Activated effector memory CD4-positive, alpha-beta T cell treated with anti-CD3 and anti-CD28 coated beads, Interleukin-2, amount 50 U/mL, for 16 hours (primary cell): ENCODE measurements around the gene ZNF43.
"Not testable (repeated sequence)": the region's sequence is repeated elsewhere in the genome, so short reads cannot be mapped to it uniquely, and the experiment has no call there.

ENCODE experiments used
- DNase-seq: peaks from one replicate; pipeline ENCODE4 v3.0.0-alpha.2; 2020

The ZNF43 gene

GRCh38 chr19:21835810-21836444 is at the start of gene ZNF43:
TSS of gene ZNF43 (minus strand) at chr19:21836182. CDS start at chr19:21836038, 144 bp downstream.
- peak; percentile 97 for DNase-seq

GRCh38 chr19:21885516-21885915 is 49.5 kb upstream of the ZNF43 start:
- DNase-seq: not testable (repeated sequence)

DNA sequence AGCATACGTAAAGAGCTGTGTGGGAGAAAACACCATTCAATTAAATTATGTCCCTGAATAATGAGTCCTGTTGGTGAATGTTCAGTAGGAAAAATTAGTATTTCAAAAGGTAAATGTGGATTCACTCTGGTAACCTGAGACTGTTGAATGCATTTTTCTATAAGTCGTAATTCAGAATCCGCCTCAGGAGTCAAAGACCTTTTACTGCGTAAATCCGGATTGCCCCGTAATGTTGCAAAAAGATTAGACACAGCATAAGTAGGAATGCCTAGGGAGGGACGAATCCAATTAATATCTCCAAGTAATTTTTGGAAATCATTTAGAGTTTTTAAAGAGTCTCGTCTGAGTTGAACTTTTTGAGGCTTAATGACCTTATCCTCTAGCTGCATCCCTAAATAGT is 48.8 kb upstream of the ZNF43 start:
- not testable (repeated sequence) for DNase-seq

- no peak for DNase-seq
Measured at GRCh38 chr19:21883516-21883915, 47.5 kb upstream of the ZNF43 start.

- peak; percentile 65 for DNase-seq
Measured at GRCh38 chr19:21880761-21881160, 44.8 kb upstream of the ZNF43 start.

- DNase-seq: no peak
Measured at GRCh38 chr19:21878646-21879045, 42.7 kb upstream of the ZNF43 start.

DNA sequence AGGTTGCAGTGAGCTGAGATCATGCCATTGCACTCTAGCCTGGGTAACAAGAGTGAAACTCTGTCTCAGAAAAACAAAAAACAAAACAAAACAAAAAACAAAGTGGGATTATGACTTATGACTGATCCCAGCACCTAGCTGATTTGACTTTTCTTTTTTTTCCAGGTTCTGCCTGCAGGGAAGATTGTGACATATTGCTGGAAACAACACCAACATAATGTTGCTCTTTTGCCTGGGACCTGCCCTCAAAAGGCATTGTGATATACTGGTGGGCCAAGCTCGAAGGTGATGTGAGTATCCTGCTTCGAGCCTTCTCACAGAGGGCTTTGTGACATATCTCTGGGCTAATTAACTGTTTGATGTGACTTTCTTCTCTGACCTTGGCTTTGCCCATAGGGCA is 42.0 kb upstream of the ZNF43 start:
- DNase-seq: no peak

- DNase-seq: not testable (repeated sequence)
Measured at GRCh38 chr19:21876608-21877007, 40.6 kb upstream of the ZNF43 start.

DNA sequence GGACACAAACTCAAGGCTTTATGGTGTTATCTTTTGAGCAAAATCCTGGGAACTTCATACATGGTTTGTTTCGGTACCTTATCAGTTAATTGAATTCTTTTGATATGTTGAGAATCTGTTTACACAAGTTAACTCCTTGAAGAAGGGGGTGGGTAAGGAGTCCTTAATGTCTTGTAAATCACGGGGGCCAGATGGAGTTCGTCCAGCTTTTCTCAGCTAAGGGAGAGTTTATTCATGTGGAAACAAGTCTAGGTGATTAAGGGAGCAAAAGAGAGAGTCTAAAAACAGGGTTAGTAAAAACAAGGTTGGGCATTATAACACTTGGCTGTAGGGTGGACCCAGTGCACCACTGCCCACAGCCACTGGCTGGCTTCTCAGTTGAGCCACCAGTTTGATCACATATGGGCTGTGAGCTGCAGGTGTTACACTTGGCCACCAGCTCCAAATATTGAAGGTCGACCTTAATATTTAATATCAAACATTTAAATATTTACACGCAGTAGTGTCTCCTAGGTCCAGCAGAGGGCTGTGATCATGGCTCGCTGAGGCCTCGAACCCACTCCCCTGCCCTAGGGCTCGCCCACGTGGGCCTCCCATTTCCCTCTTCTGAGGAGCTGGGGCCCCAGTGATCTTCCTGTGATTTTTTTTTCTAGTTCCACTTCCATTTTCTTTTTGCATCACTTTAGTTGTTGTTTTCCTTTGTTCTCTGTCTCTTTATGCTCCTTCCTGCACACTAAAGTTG is 21.0 kb upstream of the ZNF43 start:
- DNase-seq: no peak

DNA sequence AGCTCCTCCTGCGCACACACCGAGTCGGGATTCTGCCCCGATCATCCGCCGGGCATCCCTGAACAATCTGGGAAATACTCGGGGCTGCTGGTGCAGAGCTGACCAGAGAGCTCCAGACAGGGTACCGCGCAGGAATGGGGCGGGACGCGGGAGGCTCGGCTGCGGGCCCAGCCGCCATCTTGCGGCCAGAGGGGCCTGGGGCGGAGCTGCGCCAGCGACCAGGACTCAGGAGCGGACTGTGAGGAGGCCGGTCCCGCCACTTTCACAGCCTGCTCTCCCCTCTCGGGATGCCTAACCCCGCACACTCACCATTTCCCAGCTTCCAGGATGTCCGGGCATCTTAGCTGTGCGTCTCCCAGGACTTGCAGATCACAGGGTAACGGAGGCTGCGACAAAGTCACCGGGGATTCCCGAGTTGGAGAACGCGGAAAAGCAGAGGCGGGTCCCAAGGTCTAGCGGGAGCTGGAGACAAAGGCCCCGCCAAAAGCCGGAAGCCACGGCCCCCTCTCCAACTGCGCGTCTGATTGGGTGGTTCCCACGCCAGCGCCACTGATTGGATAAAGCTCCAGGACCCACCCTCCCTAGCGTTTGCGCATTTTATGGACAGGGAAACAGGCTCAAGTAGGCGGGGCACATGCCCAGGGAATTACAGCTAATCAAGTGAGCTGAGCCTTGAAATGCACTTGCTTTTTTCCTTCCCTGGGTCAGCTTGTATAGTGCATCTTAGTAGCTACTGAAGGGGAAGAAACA is 15.8 kb upstream of the ZNF43 start:
- DNase-seq: peak; percentile 96

- no peak for DNase-seq
Measured at GRCh38 chr19:21850656-21851255, 14.8 kb upstream of the ZNF43 start.

GRCh38 chr19:21848706-21849105 is 12.7 kb upstream of the ZNF43 start:
- no peak for DNase-seq

GRCh38 chr19:21843081-21843480 is 7.1 kb upstream of the ZNF43 start:
- DNase-seq: no peak

GRCh38 chr19:21841488-21842097 is 5.6 kb upstream of the ZNF43 start:
- DNase-seq: no peak

DNA sequence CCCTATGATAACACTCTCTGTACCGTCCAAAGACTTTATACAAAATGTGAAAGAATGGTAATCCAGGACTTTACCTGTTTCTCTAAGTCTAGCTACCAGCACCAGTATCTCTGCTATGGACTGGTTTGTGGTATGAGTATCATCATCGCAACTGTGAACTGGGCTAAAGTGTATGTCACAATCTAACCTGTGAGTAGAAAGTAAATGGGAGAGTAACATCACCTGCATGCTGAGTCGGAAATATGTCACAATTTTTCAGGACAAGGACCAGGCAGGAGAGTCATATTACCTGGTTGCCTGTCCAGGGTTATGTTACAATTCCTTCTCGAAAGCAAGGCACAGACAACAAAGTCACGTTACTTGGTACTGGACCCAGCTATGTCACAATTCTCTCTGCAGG is 5.1 kb upstream of the ZNF43 start:
- no peak for DNase-seq

- DNase-seq: no peak
Measured at GRCh38 chr19:21839976-21840375, 4.0 kb upstream of the ZNF43 start.

DNA sequence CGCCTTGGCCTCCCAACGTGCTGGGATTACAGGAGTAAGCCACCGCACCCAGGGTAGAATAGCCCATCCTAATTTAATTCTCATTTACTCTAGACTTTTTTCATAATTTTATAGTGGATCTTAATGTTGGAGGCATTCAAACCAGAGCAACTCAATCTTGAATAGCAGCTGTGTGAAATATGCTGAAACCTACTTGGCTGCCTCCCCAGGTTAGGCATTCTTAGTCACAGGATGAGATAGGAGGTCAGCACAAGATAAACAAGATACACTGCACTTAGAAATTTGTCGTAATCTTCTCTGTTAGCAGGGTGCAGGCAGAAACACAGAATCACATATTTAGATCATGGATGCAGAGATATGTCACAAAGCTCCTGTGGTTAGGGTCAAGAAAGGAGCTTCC is 2.7 kb upstream of the ZNF43 start:
- DNase-seq: no peak

- no peak for DNase-seq
Measured at GRCh38 chr19:21835429-21835809, 563 bp downstream of the ZNF43 start.

DNA sequence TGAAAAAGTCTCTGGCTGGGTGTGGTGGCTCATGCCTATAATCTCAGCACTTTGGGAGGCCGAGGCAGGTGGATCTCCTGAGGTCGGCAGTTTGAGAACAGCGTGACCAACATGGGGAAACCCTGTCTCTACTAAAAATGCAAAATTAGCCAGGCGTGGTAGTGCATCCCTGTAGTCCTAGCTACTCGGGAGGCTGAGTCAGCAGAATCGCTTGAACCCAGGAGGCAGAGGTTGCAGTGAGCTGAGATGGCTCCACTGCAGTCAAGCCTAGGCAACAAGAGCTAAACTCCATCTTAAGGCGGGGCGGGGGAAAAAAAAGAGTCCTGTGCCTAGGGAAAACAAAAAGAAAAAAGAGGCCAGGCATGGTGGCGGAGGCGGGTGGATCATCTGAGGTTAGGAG is 2.2 kb downstream of the ZNF43 start:
- DNase-seq: no peak

DNA sequence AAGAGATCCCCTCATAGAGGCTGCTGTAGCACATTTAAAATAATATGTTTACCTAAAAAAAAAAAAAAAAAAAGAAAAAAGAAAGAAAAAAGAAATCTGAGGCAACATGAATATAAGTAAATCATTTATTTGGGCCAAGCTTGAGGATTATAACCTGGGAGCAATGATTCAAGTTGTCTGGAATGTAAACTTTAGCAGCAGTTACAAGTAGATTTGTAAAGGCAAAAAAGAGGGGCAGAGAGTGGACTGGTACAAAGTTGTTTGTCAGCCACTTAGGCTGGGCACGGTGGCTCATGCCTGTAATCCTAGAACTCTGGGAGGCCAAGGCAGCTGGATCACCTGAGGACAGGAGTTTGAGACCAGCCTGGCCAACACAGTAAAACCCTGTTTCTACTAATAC is 11.3 kb downstream of the ZNF43 start:
- DNase-seq: no peak

GRCh38 chr19:21823224-21823623 is 12.8 kb downstream of the ZNF43 start:
- DNase-seq: no peak

GRCh38 chr19:21812448-21812847 is 23.5 kb downstream of the ZNF43 start:
- DNase-seq: no peak

DNA sequence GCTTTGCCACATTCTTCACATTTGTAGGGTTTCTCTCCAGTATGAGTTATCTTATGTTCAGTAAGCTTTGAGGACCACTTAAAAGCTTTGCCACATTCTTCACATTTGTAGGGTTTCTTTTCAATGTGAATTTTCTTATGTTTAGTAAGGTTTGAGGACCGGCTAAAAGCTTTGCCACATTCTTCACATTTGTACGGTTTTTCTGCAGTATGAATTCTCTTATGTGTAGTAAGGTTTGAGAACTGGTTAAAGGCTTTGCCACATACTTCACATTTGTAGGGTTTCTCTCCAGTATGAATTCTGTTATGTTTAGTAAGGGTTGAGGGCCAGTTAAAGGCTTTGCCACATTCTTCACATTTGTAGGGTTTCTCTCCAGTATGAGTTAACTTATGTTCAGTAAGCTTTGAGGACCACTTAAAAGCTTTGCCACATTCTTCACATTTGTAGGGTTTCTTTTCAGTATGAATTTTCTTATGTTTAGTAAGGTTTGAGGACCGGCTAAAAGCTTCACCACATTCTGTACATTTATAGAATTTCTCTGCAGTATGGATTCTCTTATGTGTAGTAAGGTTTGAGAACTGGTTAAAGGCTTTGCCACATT is 27.5 kb downstream of the ZNF43 start:
- DNase-seq: not testable (repeated sequence)
